Measurements from ENCODE around the gene SCN4B. TPM values are rescaled to one million over a fixed set of nuclear protein-coding genes. Genes with fewer than 3 reads are reported as not detected.

Gene SCN4B
- total and polyA plus RNA-seq, 2 donors (not counting 3 experiments of a cell fraction or from before 2014, with no cell fraction given) = 0.06 to 0.13 TPM

DNA sequence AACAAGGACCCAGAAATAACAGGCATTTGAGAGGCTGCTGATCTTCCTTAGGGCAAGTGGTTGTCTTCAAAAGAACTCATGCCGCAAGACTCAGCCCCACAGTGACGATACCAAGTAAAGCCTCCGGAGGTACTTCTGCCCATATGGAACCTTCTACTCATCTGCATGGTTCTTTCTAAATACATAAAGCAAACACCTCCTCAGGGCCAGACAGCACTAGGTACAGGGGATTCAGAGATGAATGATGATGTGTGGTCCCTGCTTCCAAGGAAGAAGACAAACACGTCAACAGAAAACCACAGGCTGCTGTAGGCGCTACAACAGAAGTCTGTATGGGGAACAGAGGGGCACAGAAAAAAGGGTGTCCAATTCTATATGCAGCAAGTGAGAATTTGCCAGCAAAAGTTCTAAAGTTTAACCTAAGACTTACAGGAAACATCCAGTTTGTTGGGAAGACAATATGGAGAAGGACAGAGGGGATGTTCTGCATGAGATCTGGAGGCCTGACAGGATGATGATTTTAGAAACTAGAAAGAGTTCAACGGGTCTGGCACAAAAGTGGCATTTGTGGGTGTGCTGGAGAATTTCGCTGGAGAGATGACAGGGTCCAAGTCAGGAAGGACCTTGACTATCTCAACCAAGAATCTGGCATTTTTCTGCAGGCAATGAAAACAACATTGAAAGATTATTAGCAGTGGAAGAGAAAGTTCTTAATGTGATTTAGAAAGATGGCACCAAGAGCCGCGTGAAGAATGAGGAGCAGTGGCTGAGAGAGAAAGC is 48.5 kb upstream of the SCN4B start:
- Histone ChIP-seq H3K27me3 (ENCODE audit: control insufficient read depth in 2 of 2, insufficient read depth in 2 of 2, low read length in 2 of 2) (no peaks in the 10 kb centered on the region), H3K9me1 (replicated peaks; ENCODE audit: control insufficient read depth, extremely low read depth, insufficient read depth, low read length) (no peaks in the 10 kb centered on the region), H3K4me1 (ENCODE audit: control insufficient read depth, extremely low read depth, insufficient read depth, low read length) (peaks cover 4% of the 10 kb centered on the region), H3K4me2 (ENCODE audit: insufficient read depth, low read length) (no peak overlapping the region), H3K9me3 (replicated peaks; ENCODE audit: control insufficient read depth, insufficient read depth, low read length) (no peaks in the 10 kb centered on the region), H3K4me3 (replicated peaks in 1 of 3; ENCODE audit: insufficient read depth in 1 of 3, low read depth in 1 of 3, low read length in 3 of 3) (no peak overlapping the region), H3K27ac (ENCODE audit: insufficient read depth, low read depth, low read length) (no peak overlapping the region), H3K9ac (replicated peaks; ENCODE audit: extremely low read depth, insufficient read depth, low read length) (no peak overlapping the region), H3K79me2 (ENCODE audit: control insufficient read depth, insufficient read depth, low read length) (no peaks in the 10 kb centered on the region), H2AFZ (ENCODE audit: low read depth, low read length) (no peak overlapping the region), H4K20me1 (replicated peaks; ENCODE audit: control insufficient read depth, extremely low read depth, insufficient read depth, low read length) (no peaks in the 10 kb centered on the region), H3K36me3 (ENCODE audit: control insufficient read depth in 2 of 2, extremely low read depth in 1 of 2, insufficient read depth in 2 of 2, low read length in 2 of 2) (no peaks in the 10 kb centered on the region)
- no peak for DNase-seq (ENCODE audit: low read depth, low spot score)
- BruUV-seq (replicated peaks) = no TSS peak
- ChIA-PET CTCF (interaction anchor here (1.9 to 3.8 kb wide), 3 partner anchors 30 to 151 kb away, joined by 6 to 235 read pairs (median 83); no protein-coding TSS in a partner anchor), POLR2A (no interaction called here)
- intact Hi-C loops (cut with micrococcal nuclease) = no loop called here
- no peak for FAIRE-seq
- TF ChIP-seq POLR2A (IDR thresholded peaks at IDR 0.05; ENCODE audit: low read depth, low read length) (no peak), GATA2 (IDR thresholded peaks at IDR 0.05; ENCODE audit: insufficient read depth, insufficient read length, low read depth, low read length) (no peak), EZH2 (IDR thresholded peaks at IDR 0.05; ENCODE audit: borderline replicate concordance, low read depth, low read length, severe bottlenecking) (no peak), JUN (IDR thresholded peaks at IDR 0.05; ENCODE audit: borderline replicate concordance, insufficient read depth, insufficient read length, low read depth) (no peak), FOS (IDR thresholded peaks at IDR 0.05; ENCODE audit: borderline replicate concordance, insufficient read depth, low read length) (no peak), MYC (IDR thresholded peaks at IDR 0.05; ENCODE audit: low read depth, low read length) (no peak), POLR2AphosphoS5 (IDR thresholded peaks at IDR 0.05; ENCODE audit: insufficient read depth, low read depth, low read length) (no peak)
- TF ChIP-seq, protein P1, sequence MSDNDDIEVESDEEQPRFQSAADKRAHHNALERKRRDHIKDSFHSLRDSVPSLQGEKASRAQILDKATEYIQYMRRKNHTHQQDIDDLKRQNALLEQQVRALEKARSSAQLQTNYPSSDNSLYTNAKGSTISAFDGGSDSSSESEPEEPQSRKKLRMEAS (IDR thresholded peaks at IDR 0.05; ENCODE audit: insufficient read depth, insufficient read length) = no peak
- TF ChIP-seq, protein P2, sequence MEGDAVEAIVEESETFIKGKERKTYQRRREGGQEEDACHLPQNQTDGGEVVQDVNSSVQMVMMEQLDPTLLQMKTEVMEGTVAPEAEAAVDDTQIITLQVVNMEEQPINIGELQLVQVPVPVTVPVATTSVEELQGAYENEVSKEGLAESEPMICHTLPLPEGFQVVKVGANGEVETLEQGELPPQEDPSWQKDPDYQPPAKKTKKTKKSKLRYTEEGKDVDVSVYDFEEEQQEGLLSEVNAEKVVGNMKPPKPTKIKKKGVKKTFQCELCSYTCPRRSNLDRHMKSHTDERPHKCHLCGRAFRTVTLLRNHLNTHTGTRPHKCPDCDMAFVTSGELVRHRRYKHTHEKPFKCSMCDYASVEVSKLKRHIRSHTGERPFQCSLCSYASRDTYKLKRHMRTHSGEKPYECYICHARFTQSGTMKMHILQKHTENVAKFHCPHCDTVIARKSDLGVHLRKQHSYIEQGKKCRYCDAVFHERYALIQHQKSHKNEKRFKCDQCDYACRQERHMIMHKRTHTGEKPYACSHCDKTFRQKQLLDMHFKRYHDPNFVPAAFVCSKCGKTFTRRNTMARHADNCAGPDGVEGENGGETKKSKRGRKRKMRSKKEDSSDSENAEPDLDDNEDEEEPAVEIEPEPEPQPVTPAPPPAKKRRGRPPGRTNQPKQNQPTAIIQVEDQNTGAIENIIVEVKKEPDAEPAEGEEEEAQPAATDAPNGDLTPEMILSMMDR (IDR thresholded peaks at IDR 0.05; ENCODE audit: extremely low read depth in 1 of 2, insufficient read depth in 1 of 2, low read depth in 1 of 2, low read length in 2 of 2) = no peak
- dilution Hi-C loops (cut with MboI; ENCODE audit: extremely low pct_ligation_motif_present, low sequenced_read_pairs) = no loop called here
